Tibial nerve (tissue), 4 donors: ENCODE data around the gene PLAAT2. TPM values are rescaled to one million over a fixed set of nuclear protein-coding genes. Genes with fewer than 3 reads are reported as not detected.

Source experiments
- DNase-seq, 2 donors: peaks; one replicate each; pipeline ENCODE4 v3.0.0-alpha.2; 2019; ENCODE audit warnings: low spot score in 2 of 2
- H3K27ac ChIP-seq, 4 donors: fragments of 200-600 bp; sonication (generic) in 3 of 4; one replicate each; pipeline ENCODE4 v1.5.1; 2017 to 2019; ENCODE audit warnings: mild to moderate bottlenecking in 1 of 4
- H3K27me3 ChIP-seq, 2 donors: fragments of 200-600 bp; sonication (generic) in 1 of 2; one replicate each; pipeline versions ENCODE4 v1.5.1 to v1.6.0; 2017 to 2019
- H3K36me3 ChIP-seq, 3 donors: fragments of 200-600 bp; sonication (generic); one replicate each; pipeline ENCODE4 v1.5.1; 2018 to 2019
- H3K4me1 ChIP-seq, 4 donors: fragments of 200-600 bp; sonication (generic) in 3 of 4; one replicate each; pipeline ENCODE4 v1.5.1; 2017 to 2019
- H3K4me3 ChIP-seq, 4 donors: fragments of 200-600 bp; sonication (generic) in 3 of 4; one replicate each; pipeline ENCODE4 v1.5.1; 2017 to 2019; ENCODE audit warnings: mild to moderate bottlenecking in 1 of 4, moderate library complexity in 1 of 4
- H3K9me3 ChIP-seq, 4 donors: fragments of 200-600 bp; sonication (generic) in 3 of 4; one replicate each; pipeline ENCODE4 v1.5.1; 2017 to 2019
- CTCF ChIP-seq, 5 experiments: fragments of 200-600 bp in 3 of 5; fragments of 450-650 bp in 2 of 5; sonication (generic) in 3 of 5; IDR thresholded peaks; one replicate each; pipeline ENCODE4 v1.5.1; 2016 to 2019; ENCODE audit warnings: antibody characterized with exemption in 5 of 5, mild to moderate bottlenecking in 3 of 5, moderate library complexity in 2 of 5
- EP300 ChIP-seq, 2 donors: sonication (generic); formaldehyde crosslinking; IDR thresholded peaks; one replicate each; pipeline ENCODE4 v1.6.1; 2017; ENCODE audit warnings: antibody characterized with exemption in 2 of 2, mild to moderate bottlenecking in 1 of 2
- POLR2A ChIP-seq, 2 donors: fragments of 450-650 bp; IDR thresholded peaks; one replicate each; pipeline ENCODE4 v1.6.1; 2017; ENCODE audit warnings: antibody characterized with exemption in 2 of 2, mild to moderate bottlenecking in 2 of 2, moderate library complexity in 2 of 2
- WGBS, 2 donors: methylation state at CpG; one replicate each; pipeline ENCODE4 v1.1.5; 2018; 5-methylcytosine and 5-hydroxymethylcytosine counted together
- total RNA-seq, 4 donors: library from RNA; depleted of rRNA; stranded (reverse); fragments of >200 nt; gene quantifications; one replicate each; pipeline ENCODE4 v1.1.0, GENCODE V29; 2016

Gene PLAAT2
- total RNA-seq, 4 donors from 2014 or later: 0.90 TPM; not detected in 3

GRCh38 chr11:63609971-63610580, 46.9 kb upstream of the PLAAT2 start:
- DNase-seq: no peak
- TF ChIP-seq CTCF (IDR thresholded peaks at IDR 0.05): no peak
- no peak for TF ChIP-seq POLR2A (IDR thresholded peaks at IDR 0.05)
- no peak for TF ChIP-seq EP300 (IDR thresholded peaks at IDR 0.05)
- Histone ChIP-seq H3K27ac (peak overlapping the region; percentile 86 to 99 (median 91)), H3K27me3 (no peaks in the 10 kb centered on the region), H3K4me1 (peaks cover 0 to 71% (median 38%) of the 10 kb centered on the region in 4 donors), H3K9me3 (no peaks in the 10 kb centered on the region), H3K36me3 (peaks cover 0 to 8% (median 0%) of the 10 kb centered on the region in 3 donors), H3K4me3 (peak overlapping the region in 3 of 4 donors; percentile 13 to 69 (median 17))
- WGBS, 2 donors: 63 to 64% methylated on average over 14 of the region's 14 CpGs

DNA sequence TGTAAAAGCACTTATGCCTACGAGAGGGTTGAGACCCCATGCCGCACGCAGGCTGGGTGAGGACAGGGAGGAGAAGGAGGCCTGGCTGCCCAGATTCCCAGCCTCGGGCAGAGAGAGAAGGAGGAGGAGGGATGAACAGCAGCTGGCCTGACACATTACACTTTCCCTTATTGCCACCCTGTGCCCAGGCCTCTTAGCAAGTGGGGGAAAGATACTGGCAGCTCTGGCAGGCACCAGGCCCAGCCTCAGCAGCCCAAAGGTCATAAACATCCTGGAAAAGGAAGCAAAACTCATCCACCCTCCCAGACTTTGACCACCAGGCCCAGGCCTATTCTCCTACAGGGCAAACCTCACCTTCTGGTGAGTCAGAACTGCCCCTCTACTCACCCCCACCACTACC, 46.4 kb upstream of the PLAAT2 start:
- 17 to 18% methylated on average over 4 of the region's 4 CpGs for WGBS, 2 donors
- peaks cover 0 to 8% (median 0%) of the 10 kb centered on the region in 3 donors for H3K36me3 ChIP-seq
- peaks cover 0 to 74% (median 41%) of the 10 kb centered on the region in 4 donors for H3K4me1 ChIP-seq
- peak overlapping the region; percentile 86 to 99 (median 91) for H3K27ac ChIP-seq
- no peaks in the 10 kb centered on the region for H3K9me3 ChIP-seq
- no peak for DNase-seq
- peak overlapping the region in 2 of 4 donors; percentile 17 to 69 for H3K4me3 ChIP-seq
- TF ChIP-seq POLR2A (IDR thresholded peaks at IDR 0.05) (peak in 1 of 2 donors; percentile 36), CTCF (IDR thresholded peaks at IDR 0.05) (no peak)
- no peaks in the 10 kb centered on the region for H3K27me3 ChIP-seq

GRCh38 chr11:63608353-63609345, 45.5 kb upstream of the PLAAT2 start:
- H3K27me3 ChIP-seq: no peaks in the 10 kb centered on the region
- no peak for DNase-seq
- H3K36me3 ChIP-seq: peaks cover 0 to 8% (median 0%) of the 10 kb centered on the region in 3 donors
- H3K4me1 ChIP-seq: peaks cover 0 to 83% (median 46%) of the 10 kb centered on the region in 4 donors
- no peaks in the 10 kb centered on the region for H3K9me3 ChIP-seq
- peak overlapping the region; percentile 86 to 99 (median 91) for H3K27ac ChIP-seq
- peak overlapping the region in 2 of 4 donors; percentile 17 to 69 for H3K4me3 ChIP-seq
- WGBS, 2 donors: 47 to 54% methylated on average over 11 of the region's 11 CpGs
- no peak for TF ChIP-seq POLR2A (IDR thresholded peaks at IDR 0.05)
- no peak for TF ChIP-seq CTCF (IDR thresholded peaks at IDR 0.05)
- TF ChIP-seq EP300 (IDR thresholded peaks at IDR 0.05): no peak

GRCh38 chr11:63603180-63603518, 40.0 kb upstream of the PLAAT2 start:
- H3K4me3 ChIP-seq: no peak overlapping the region
- no peak for TF ChIP-seq CTCF (IDR thresholded peaks at IDR 0.05)
- TF ChIP-seq EP300 (IDR thresholded peaks at IDR 0.05): peak in 1 of 2 donors; percentile 89
- peak in 1 of 2 donors; percentile 22 for TF ChIP-seq POLR2A (IDR thresholded peaks at IDR 0.05)
- H3K27me3 ChIP-seq: no peaks in the 10 kb centered on the region
- DNase-seq: no peak
- no peaks in the 10 kb centered on the region for H3K9me3 ChIP-seq
- peaks cover 0 to 90% (median 26%) of the 10 kb centered on the region in 4 donors for H3K4me1 ChIP-seq
- peak overlapping the region; percentile 61 to 99 (median 79) for H3K27ac ChIP-seq
- 17 to 24% methylated on average over 3 of the region's 3 CpGs for WGBS, 2 donors
- peaks cover 0 to 9% (median 0%) of the 10 kb centered on the region in 3 donors for H3K36me3 ChIP-seq
